ENCODE measurements around the gene YBX1. TPM values are rescaled to one million over a fixed set of nuclear protein-coding genes. Genes with fewer than 3 reads are reported as not detected.

The YBX1 gene
- total and polyA plus RNA-seq, 2 experiments from 2014 or later: 177 to 418 TPM

DNA sequence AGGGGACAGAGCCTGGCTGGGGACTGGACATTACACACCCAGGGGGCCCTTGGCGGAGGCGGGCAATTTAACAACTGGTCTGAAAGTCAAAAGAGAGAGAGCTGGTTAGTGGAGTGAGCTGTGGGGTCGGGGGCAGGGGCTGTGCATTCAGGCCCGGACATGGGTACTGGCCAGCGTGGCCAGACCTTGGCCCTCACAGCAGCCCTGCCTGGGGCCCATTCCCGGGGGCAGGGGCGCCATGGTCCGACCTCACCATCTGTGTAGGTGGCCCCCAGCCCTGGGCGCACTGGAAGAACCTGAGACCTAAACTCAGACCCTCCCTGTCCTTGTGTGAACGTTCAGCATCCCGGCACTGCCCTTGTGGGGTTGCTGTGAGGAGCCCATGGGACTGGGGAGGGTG lies 52.8 kb downstream of the YBX1 start:
- Histone ChIP-seq H3K4me2 (no peak overlapping the region), H3K9me3 (ENCODE audit: low read depth) (no peaks in the 10 kb centered on the region), H3K9me2 (replicated peaks; ENCODE audit: insufficient read depth) (no peaks in the 10 kb centered on the region), H3K36me3 (replicated peaks; ENCODE audit: insufficient read depth, low read depth) (no peaks in the 10 kb centered on the region), H3K4me1 (ENCODE audit: insufficient read depth) (peaks cover 24% of the 10 kb centered on the region), H2AFZ (no peak overlapping the region), H3K27ac (no peak overlapping the region), H3K27me3 (no peaks in the 10 kb centered on the region), H4K20me1 (ENCODE audit: insufficient read depth, poor library complexity, severe bottlenecking) (no peaks in the 10 kb centered on the region), H3K79me2 (no peaks in the 10 kb centered on the region), H3K4me3 (no peak overlapping the region)
- TF ChIP-seq EZH2 (IDR thresholded peaks at IDR 0.05; ENCODE audit: borderline replicate concordance): no peak
- WGBS (ENCODE audit: low lambda C conversion rate, missing lambda C conversion rate): 89% methylated on average over 11 of the region's 11 CpGs
- no peak for DNase-seq (ENCODE audit: low spot score)

DNA sequence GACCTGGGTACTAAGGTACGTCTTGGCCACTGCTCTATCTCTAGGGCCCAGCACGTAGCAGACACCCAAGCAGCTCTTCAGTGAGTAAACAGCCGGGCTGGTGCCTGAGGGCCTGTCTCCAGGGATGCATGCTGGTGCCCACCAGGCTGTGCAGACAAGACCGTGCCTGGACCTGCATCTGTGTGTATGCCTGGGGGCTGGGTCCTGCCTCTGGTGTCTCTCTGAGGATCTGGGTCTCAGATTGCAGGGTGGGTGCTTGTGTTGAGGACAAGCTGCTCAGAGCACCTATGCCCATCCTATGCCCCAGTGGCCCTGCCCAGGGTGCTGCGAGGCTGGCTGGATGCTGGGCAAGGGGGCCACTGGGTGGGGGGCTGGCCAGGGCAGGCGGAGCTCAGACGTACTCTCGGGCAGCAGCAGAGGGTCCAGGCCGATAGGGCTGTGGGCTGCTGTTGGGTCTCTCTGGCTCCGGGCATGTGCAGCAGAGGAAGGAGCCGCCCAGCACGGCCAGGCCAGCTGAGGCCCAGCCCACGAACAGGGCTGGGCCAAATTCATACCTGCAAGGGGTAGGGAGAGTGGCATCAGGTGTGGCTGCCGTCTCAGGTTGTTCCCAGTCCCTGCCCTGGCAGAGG lies 53.4 kb downstream of the YBX1 start:
- no peaks in the 10 kb centered on the region for H3K27me3 ChIP-seq
- no peak overlapping the region for H3K27ac ChIP-seq
- no peaks in the 10 kb centered on the region for H4K20me1 ChIP-seq (ENCODE audit: insufficient read depth, poor library complexity, severe bottlenecking)
- TF ChIP-seq EZH2 (IDR thresholded peaks at IDR 0.05; ENCODE audit: borderline replicate concordance) (no peak), EZH2phosphoT487 (IDR thresholded peaks at IDR 0.05; ENCODE audit: low read depth, severe bottlenecking, unreplicated experiment) (no peak)
- TF ChIP-seq, protein P1, sequence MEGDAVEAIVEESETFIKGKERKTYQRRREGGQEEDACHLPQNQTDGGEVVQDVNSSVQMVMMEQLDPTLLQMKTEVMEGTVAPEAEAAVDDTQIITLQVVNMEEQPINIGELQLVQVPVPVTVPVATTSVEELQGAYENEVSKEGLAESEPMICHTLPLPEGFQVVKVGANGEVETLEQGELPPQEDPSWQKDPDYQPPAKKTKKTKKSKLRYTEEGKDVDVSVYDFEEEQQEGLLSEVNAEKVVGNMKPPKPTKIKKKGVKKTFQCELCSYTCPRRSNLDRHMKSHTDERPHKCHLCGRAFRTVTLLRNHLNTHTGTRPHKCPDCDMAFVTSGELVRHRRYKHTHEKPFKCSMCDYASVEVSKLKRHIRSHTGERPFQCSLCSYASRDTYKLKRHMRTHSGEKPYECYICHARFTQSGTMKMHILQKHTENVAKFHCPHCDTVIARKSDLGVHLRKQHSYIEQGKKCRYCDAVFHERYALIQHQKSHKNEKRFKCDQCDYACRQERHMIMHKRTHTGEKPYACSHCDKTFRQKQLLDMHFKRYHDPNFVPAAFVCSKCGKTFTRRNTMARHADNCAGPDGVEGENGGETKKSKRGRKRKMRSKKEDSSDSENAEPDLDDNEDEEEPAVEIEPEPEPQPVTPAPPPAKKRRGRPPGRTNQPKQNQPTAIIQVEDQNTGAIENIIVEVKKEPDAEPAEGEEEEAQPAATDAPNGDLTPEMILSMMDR (IDR thresholded peaks at IDR 0.05; ENCODE audit: poor library complexity): no peak
- no peaks in the 10 kb centered on the region for H3K9me3 ChIP-seq (ENCODE audit: low read depth)
- no peak overlapping the region for H2AFZ ChIP-seq
- no peaks in the 10 kb centered on the region for H3K9me2 ChIP-seq (replicated peaks; ENCODE audit: insufficient read depth)
- peaks cover 29% of the 10 kb centered on the region for H3K4me1 ChIP-seq (ENCODE audit: insufficient read depth)
- H3K4me3 ChIP-seq: no peak overlapping the region
- no peak overlapping the region for H3K4me2 ChIP-seq
- no peak for DNase-seq (ENCODE audit: low spot score)
- H3K36me3 ChIP-seq (replicated peaks; ENCODE audit: insufficient read depth, low read depth): no peaks in the 10 kb centered on the region
- 89% methylated on average over 12 of the region's 14 CpGs for WGBS (ENCODE audit: low lambda C conversion rate, missing lambda C conversion rate)
- no peaks in the 10 kb centered on the region for H3K79me2 ChIP-seq

DNA sequence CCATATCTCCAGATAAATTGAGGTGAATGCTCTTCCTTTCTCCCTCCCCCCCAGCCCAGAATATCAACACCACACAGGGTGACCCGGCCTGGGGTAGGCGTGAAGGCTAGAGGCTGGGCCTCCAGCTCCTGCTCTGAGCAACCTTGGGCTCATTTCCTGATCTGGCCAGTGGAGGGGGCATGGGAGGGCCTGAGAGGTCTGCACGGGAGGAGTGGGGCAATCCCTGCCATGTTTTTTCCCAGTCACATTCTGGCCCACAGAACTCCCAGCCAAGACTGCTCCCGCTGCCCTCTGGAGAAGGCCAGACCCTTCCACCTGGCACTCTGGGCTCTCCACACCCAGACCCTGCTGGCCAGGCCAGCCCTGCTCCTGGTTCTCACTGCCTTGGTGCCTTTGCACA lies 53.9 kb downstream of the YBX1 start:
- DNase-seq (ENCODE audit: low spot score): peak; percentile 35
- no peak overlapping the region for H2AFZ ChIP-seq
- H3K79me2 ChIP-seq: no peaks in the 10 kb centered on the region
- WGBS (ENCODE audit: low lambda C conversion rate, missing lambda C conversion rate): 67% methylated on average over 3 of the region's 4 CpGs
- H3K9me2 ChIP-seq (replicated peaks; ENCODE audit: insufficient read depth): no peaks in the 10 kb centered on the region
- no peaks in the 10 kb centered on the region for H4K20me1 ChIP-seq (ENCODE audit: insufficient read depth, poor library complexity, severe bottlenecking)
- H3K4me3 ChIP-seq: no peak overlapping the region
- H3K9me3 ChIP-seq (ENCODE audit: low read depth): no peaks in the 10 kb centered on the region
- peaks cover 32% of the 10 kb centered on the region for H3K4me1 ChIP-seq (ENCODE audit: insufficient read depth)
- no peak overlapping the region for H3K27ac ChIP-seq
- H3K4me2 ChIP-seq: no peak overlapping the region
- TF ChIP-seq EZH2phosphoT487 (IDR thresholded peaks at IDR 0.05; ENCODE audit: low read depth, severe bottlenecking, unreplicated experiment): no peak
- TF ChIP-seq, protein P1 (IDR thresholded peaks at IDR 0.05; ENCODE audit: poor library complexity): no peak
- TF ChIP-seq EZH2 (IDR thresholded peaks at IDR 0.05; ENCODE audit: borderline replicate concordance): no peak
- no peaks in the 10 kb centered on the region for H3K27me3 ChIP-seq
- H3K36me3 ChIP-seq (replicated peaks; ENCODE audit: insufficient read depth, low read depth): no peaks in the 10 kb centered on the region

DNA sequence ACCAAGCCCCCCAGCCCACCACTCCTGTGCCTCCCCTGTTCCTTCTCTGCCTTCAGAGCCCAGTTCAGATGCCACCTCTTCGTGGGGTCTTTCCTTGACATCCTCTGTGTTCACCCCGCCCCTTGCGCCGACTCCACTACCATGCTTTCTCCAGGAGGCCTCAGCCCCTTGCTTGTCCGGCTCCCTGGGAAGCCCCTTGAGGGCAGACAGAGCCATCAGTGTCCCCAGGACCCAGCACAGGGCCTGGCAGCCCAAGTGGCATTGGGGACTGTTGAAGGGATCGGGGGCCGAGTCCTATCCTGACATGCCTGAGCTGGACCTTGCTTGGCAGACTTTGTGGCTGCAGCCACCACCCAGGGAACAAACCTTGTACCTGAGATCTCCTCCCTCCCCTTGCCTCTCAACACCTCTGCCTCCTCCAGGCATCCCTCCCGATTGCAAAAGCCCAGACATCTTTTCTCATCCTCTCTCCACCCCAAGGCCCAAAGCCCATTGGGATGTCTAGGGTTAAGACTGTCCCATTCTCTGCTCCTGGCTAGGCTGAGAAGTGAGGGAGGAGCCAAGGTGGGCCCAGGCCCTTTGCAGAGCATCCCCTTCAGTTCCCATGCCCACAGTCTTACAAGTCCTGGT lies 54.5 kb downstream of the YBX1 start:
- TF ChIP-seq EZH2 (IDR thresholded peaks at IDR 0.05; ENCODE audit: borderline replicate concordance): no peak
- H3K9me2 ChIP-seq (replicated peaks; ENCODE audit: insufficient read depth): no peaks in the 10 kb centered on the region
- no peak overlapping the region for H3K4me3 ChIP-seq
- 93% methylated on average over 8 of the region's 8 CpGs for WGBS (ENCODE audit: low lambda C conversion rate, missing lambda C conversion rate)
- H3K27me3 ChIP-seq: no peaks in the 10 kb centered on the region
- no peak overlapping the region for H3K27ac ChIP-seq
- no peak overlapping the region for H3K4me2 ChIP-seq
- H2AFZ ChIP-seq: no peak overlapping the region
- H3K79me2 ChIP-seq: no peaks in the 10 kb centered on the region
- H3K36me3 ChIP-seq (replicated peaks; ENCODE audit: insufficient read depth, low read depth): no peaks in the 10 kb centered on the region
- H4K20me1 ChIP-seq (ENCODE audit: insufficient read depth, poor library complexity, severe bottlenecking): no peaks in the 10 kb centered on the region
- no peaks in the 10 kb centered on the region for H3K9me3 ChIP-seq (ENCODE audit: low read depth)
- DNase-seq (ENCODE audit: low spot score): no peak
- H3K4me1 ChIP-seq (ENCODE audit: insufficient read depth): peaks cover 28% of the 10 kb centered on the region

Measured in hepatocyte (in vitro differentiated cells).